CD4-positive, alpha-beta T cell (primary cell): Measurements from ENCODE around the gene MAP3K20. TPM values are rescaled to one million over a fixed set of nuclear protein-coding genes. Genes with fewer than 3 reads are reported as not detected.

Source experiments
- ATAC-seq: fragments of 200-7000 bp; cut with Tn5 transposase; one replicate; pipeline ENCODE4 v1.10.0; 2022; ENCODE audit warnings: mild to moderate bottlenecking; ENCODE audit not compliant: poor library complexity
- CTCF ChIA-PET: fragments of 350-600 bp; sonication (Branson Sonifier 250); formaldehyde crosslinking; loops from one replicate; lab custom pipeline; 2021; ENCODE audit warnings: antibody characterized with exemption, inconsistent platforms; lab: Charles Lee
- POLR2A ChIA-PET: fragments of 350-600 bp; sonication (Branson Sonifier 250); formaldehyde crosslinking; loops from one replicate; lab custom pipeline; 2021; ENCODE audit warnings: antibody characterized with exemption, inconsistent platforms; lab: Charles Lee
- DNase-seq, 14 experiments: peaks; one replicate each; pipeline ENCODE4 v3.0.0-alpha.2; 2013 to 2020; ENCODE audit warnings: mixed read lengths in 2 of 14
- H3K27ac ChIP-seq, 2 donors: one replicate each; pipeline versions ENCODE4 v1.5.1 to v1.7.0; 2013; ENCODE audit warnings: low read length in 2 of 2, low read depth in 1 of 2, mild to moderate bottlenecking in 1 of 2
- H3K27me3 ChIP-seq, 2 experiments: 1 replicate in 1 of 2; 2 replicates in 1 of 2; pipeline versions ENCODE4 v1.6.1 to v1.7.0; 2013; ENCODE audit warnings: low read length in 2 of 2, control low read depth in 1 of 2, mild to moderate bottlenecking in 1 of 2, moderate library complexity in 1 of 2; ENCODE audit not compliant: insufficient read depth in 2 of 2, control insufficient read depth in 1 of 2
- H3K36me3 ChIP-seq: one replicate; pipeline ENCODE4 v1.6.1; 2013; ENCODE audit warnings: low read length, control low read depth; ENCODE audit not compliant: insufficient read depth
- H3K4me1 ChIP-seq: one replicate; pipeline ENCODE4 v1.6.1; 2013; ENCODE audit warnings: low read length, control low read depth; ENCODE audit not compliant: insufficient read depth
- H3K4me3 ChIP-seq: one replicate; pipeline ENCODE4 v1.5.1; 2013; ENCODE audit warnings: mild to moderate bottlenecking, low read length, moderate library complexity
- H3K9me3 ChIP-seq, 2 experiments: 1 replicate in 1 of 2; 2 replicates in 1 of 2; pipeline versions ENCODE4 v1.6.1 to v1.7.0; 2013; ENCODE audit warnings: low read length in 2 of 2, mild to moderate bottlenecking in 2 of 2, control low read depth in 1 of 2, moderate library complexity in 1 of 2; ENCODE audit not compliant: control insufficient read depth in 1 of 2, insufficient read depth in 1 of 2
- H3K27ac Mint-ChIP-seq: one replicate; pipeline ENCODE4 v1.8.0; 2020; ENCODE audit warnings: mixed read lengths
- H3K27me3 Mint-ChIP-seq: one replicate; pipeline ENCODE4 v1.8.0; 2021; ENCODE audit warnings: mixed read lengths
- H3K36me3 Mint-ChIP-seq: one replicate; pipeline ENCODE4 v1.8.0; 2021; ENCODE audit warnings: low read depth, mixed read lengths
- H3K4me1 Mint-ChIP-seq: one replicate; pipeline ENCODE4 v1.8.0; 2021; ENCODE audit warnings: low read depth, mixed read lengths
- H3K4me3 Mint-ChIP-seq: one replicate; pipeline ENCODE4 v1.8.0; 2020; ENCODE audit warnings: mild to moderate bottlenecking, mixed read lengths
- H3K9me3 Mint-ChIP-seq: one replicate; pipeline ENCODE4 v1.8.0; 2020; ENCODE audit warnings: mixed read lengths
- intact Hi-C, 2 experiments: fragments of 100-400 bp; cut with DNase I in 1 of 2; cut with micrococcal nuclease in 1 of 2; formaldehyde crosslinking; loops; one replicate each; pipeline versions ENCODE4 v1.15.1 to v1.9.0; 2023 to 2025; cut with DNase I, micrococcal nuclease
- total RNA-seq, 174 experiments: library from RNA in 2 of 174; stranded (reverse) in 2 of 174; gene quantifications; one replicate each; pipeline ENCODE4 v1.2.3 and lab custom pipeline; 2021 to 2026
- TF ChIP-seq, protein P1 (sequence below): fragments of 200-600 bp; IDR thresholded peaks from one replicate; pipeline ENCODE4 v1.8.0; 2022; ENCODE audit warnings: antibody characterized with exemption, mild to moderate bottlenecking

The MAP3K20 gene
- total RNA-seq, 2 experiments from 2014 or later: 0.36 to 0.39 TPM

DNA sequence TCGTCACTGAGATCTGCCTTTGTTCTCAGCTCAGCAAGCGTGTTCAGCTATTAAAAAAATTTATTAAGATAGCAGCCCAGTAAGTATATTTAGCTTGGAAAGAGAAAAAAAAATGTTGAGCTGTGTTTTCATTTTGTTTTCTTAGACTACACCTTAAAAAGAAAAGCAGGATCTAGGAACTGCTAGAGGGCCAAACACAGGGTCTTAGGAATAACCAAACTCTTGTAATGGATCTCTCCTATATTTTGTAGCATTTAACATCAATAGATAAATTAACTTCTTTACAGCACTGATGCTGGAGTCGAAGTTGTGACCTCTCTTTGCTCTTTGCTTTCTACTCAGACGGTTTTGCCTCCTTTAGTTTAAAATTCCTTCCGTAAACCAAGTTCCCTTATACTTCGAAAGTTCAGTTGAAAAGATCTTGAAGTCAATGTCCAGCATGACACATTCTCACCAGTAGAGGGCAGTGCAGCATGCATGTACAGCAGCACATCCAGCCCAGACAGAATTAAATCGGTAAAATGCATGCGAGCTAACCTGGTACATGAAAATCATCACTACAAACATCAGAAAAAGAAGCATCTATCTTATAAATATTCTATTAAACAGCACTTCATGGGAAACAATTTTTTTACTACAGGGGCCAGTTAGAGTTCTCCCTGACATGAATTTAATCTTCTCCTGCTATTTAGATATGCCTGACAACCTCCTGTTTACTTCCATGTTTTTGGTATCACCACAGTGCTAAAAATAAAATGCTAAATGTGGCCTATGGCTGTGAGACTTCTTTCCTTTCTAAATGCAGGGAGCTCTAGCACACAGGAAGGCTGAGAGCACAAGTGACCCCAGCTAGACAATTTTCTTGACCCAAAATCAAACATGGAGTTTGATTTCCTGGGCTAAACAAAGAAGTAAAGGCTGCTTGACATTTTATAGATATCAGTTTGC is 48.2 kb upstream of the MAP3K20 start:
- peaks cover 6% of the 10 kb centered on the region for H3K27me3 Mint-ChIP-seq

GRCh38 chr2:173028141-173028540 is 47.5 kb upstream of the MAP3K20 start:
- H3K4me3 ChIP-seq: no peak overlapping the region
- H3K4me1 ChIP-seq: no peaks in the 10 kb centered on the region
- no peak overlapping the region for H3K27ac ChIP-seq
- H3K4me3 Mint-ChIP-seq: no peak overlapping the region
- no peaks in the 10 kb centered on the region for H3K27me3 ChIP-seq
- TF ChIP-seq, protein P1, sequence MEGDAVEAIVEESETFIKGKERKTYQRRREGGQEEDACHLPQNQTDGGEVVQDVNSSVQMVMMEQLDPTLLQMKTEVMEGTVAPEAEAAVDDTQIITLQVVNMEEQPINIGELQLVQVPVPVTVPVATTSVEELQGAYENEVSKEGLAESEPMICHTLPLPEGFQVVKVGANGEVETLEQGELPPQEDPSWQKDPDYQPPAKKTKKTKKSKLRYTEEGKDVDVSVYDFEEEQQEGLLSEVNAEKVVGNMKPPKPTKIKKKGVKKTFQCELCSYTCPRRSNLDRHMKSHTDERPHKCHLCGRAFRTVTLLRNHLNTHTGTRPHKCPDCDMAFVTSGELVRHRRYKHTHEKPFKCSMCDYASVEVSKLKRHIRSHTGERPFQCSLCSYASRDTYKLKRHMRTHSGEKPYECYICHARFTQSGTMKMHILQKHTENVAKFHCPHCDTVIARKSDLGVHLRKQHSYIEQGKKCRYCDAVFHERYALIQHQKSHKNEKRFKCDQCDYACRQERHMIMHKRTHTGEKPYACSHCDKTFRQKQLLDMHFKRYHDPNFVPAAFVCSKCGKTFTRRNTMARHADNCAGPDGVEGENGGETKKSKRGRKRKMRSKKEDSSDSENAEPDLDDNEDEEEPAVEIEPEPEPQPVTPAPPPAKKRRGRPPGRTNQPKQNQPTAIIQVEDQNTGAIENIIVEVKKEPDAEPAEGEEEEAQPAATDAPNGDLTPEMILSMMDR: no peak
- no peaks in the 10 kb centered on the region for H3K36me3 ChIP-seq
- no peaks in the 10 kb centered on the region for H3K9me3 ChIP-seq
- H3K9me3 Mint-ChIP-seq: no peaks in the 10 kb centered on the region
- ChIA-PET CTCF (interaction anchor here (0.6 to 1.8 kb wide), 6 partner anchors 11 to 1313 kb away, joined by 3 to 18 read pairs (median 4); no protein-coding TSS in a partner anchor), POLR2A (no interaction called here)
- DNase-seq (no peak), ATAC-seq (no peak)
- no peaks in the 10 kb centered on the region for H3K4me1 Mint-ChIP-seq
- intact Hi-C loops: loop anchor here (2.0 to 5.0 kb wide), 2 partner anchors 1049 to 1317 kb away; no protein-coding TSS in a partner anchor
- no peak overlapping the region for H3K27ac Mint-ChIP-seq
- peaks cover 6% of the 10 kb centered on the region for H3K27me3 Mint-ChIP-seq
- no peaks in the 10 kb centered on the region for H3K36me3 Mint-ChIP-seq

More for the DNA sequence above, 48.2 kb upstream of the MAP3K20 start:
- Histone ChIP-seq H3K27me3 (no peaks in the 10 kb centered on the region), H3K4me3 (no peak overlapping the region), H3K9me3 (no peaks in the 10 kb centered on the region), H3K27ac (no peak overlapping the region), H3K4me1 (no peaks in the 10 kb centered on the region), H3K36me3 (no peaks in the 10 kb centered on the region)
- TF ChIP-seq, protein P1: peak; percentile 96
- no peaks in the 10 kb centered on the region for H3K9me3 Mint-ChIP-seq
- H3K4me1 Mint-ChIP-seq: no peaks in the 10 kb centered on the region
- H3K36me3 Mint-ChIP-seq: no peaks in the 10 kb centered on the region
- peak; percentile 86 for ATAC-seq
- ChIA-PET POLR2A (no interaction called here), CTCF (interaction anchor here (0.6 to 1.8 kb wide), 4 partner anchors 11 to 1314 kb away, joined by 3 to 18 read pairs (median 4); no protein-coding TSS in a partner anchor)
- H3K4me3 Mint-ChIP-seq: no peak overlapping the region
- no peak overlapping the region for H3K27ac Mint-ChIP-seq
- intact Hi-C loops: loop anchor here (1.0 to 5.0 kb wide), 5 partner anchors 183 to 1318 kb away; no protein-coding TSS in a partner anchor
- DNase-seq: peak; percentile 41 to 88 (median 62)

DNA sequence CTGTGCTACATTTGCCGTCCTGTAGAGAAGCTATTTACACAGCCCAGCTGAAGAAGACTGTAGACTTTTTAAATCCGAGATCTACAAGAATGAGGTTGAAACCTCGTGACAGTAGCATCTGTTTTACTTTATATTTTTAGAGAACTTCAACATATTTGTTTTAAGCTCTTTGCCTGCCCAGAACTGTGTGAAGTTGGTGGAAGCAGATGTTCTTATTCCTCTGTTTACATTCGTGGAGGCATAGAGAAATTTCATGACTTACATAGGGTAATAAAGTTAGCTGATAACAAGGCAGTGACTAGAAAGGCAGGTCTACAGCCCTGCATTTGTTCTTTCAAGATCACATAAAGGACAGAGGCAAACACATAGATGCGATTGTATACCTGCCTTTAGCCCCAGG is 47.0 kb upstream of the MAP3K20 start:
- Mint-ChIP-seq H3K4me3 (no peak overlapping the region), H3K36me3 (no peaks in the 10 kb centered on the region), H3K27me3 (peaks cover 6% of the 10 kb centered on the region), H3K4me1 (no peaks in the 10 kb centered on the region), H3K9me3 (no peaks in the 10 kb centered on the region), H3K27ac (no peak overlapping the region)
- ChIA-PET CTCF (interaction anchor here (0.6 to 1.4 kb wide), 2 partner anchors 48 to 182 kb away, joined by 3 to 6 read pairs; no protein-coding TSS in a partner anchor), POLR2A (no interaction called here)
- ATAC-seq (no peak), DNase-seq (no peak)
- Histone ChIP-seq H3K4me1 (no peaks in the 10 kb centered on the region), H3K4me3 (no peak overlapping the region), H3K27ac (no peak overlapping the region), H3K27me3 (no peaks in the 10 kb centered on the region), H3K9me3 (no peaks in the 10 kb centered on the region), H3K36me3 (no peaks in the 10 kb centered on the region)
- intact Hi-C loops: loop anchor here (2.0 to 5.0 kb wide), 2 partner anchors 1049 to 1316 kb away; no protein-coding TSS in a partner anchor
- TF ChIP-seq, protein P1: no peak
